OCI-LY3 (cell line): Measurements from ENCODE around the gene SLC7A7.

Experiments used
- H2AFZ ChIP-seq: fragments of 200-600, 300-600 bp; shearing (Covaris generic); 2 replicates; pipeline ENCODE4 v1.6.0; 2014; ENCODE audit warnings: antibody characterized with exemption, low read depth, low read length
- H3K27ac ChIP-seq: fragments of 200-600, 300-600 bp; sonication (generic); 2 replicates; pipeline ENCODE4 v1.5.1; 2014; ENCODE audit warnings: mild to moderate bottlenecking, low read length, moderate library complexity, mixed read lengths
- H3K27me3 ChIP-seq: fragments of 200-600, 300-600 bp; sonication (generic); 2 replicates; pipeline ENCODE4 v1.6.1; 2014; ENCODE audit warnings: low read depth, low read length, mixed read lengths
- H3K36me3 ChIP-seq: fragments of 200-600, 300-600 bp; sonication (generic); replicated peaks from 2 replicates; pipeline ENCODE3; 2014; ENCODE audit warnings: low read depth, low read length, mixed read lengths
- H3K4me1 ChIP-seq: fragments of 300-600, 200-600 bp; sonication (generic); 2 replicates; pipeline ENCODE4 v1.6.1; 2014; ENCODE audit warnings: low read length, mixed read lengths
- H3K4me2 ChIP-seq: fragments of 200-600, 300-600 bp; sonication (generic); 2 replicates; pipeline ENCODE4 v1.6.1; 2014; ENCODE audit warnings: low read length, mixed read lengths
- H3K4me3 ChIP-seq: fragments of 300-600, 200-600 bp; sonication (generic); 2 replicates; pipeline ENCODE4 v1.5.1; 2014; ENCODE audit warnings: antibody characterized with exemption, mild to moderate bottlenecking, low read length, moderate library complexity
- H3K79me2 ChIP-seq: fragments of 300-600, 200-600 bp; shearing (Covaris generic); 2 replicates; pipeline ENCODE4 v1.6.1; 2014; ENCODE audit warnings: mild to moderate bottlenecking, low read length, mixed read lengths
- H3K9ac ChIP-seq: fragments of 300-600, 200-600 bp; shearing (Covaris generic); 2 replicates; pipeline ENCODE4 v1.6.0; 2014; ENCODE audit warnings: mild to moderate bottlenecking, low read length, moderate library complexity
- H3K9me3 ChIP-seq: fragments of 200-600, 300-600 bp; shearing (Covaris generic); 2 replicates; pipeline ENCODE4 v1.6.1; 2014; ENCODE audit warnings: low read length, mixed read lengths; ENCODE audit not compliant: insufficient read depth
- H4K20me1 ChIP-seq: fragments of 200-600, 300-600 bp; sonication (generic); 2 replicates; pipeline ENCODE4 v1.6.1; 2016; ENCODE audit warnings: low read length, mixed read lengths; ENCODE audit not compliant: insufficient read depth
- CTCF ChIP-seq: fragments of 200-600, 300-600 bp; sonication (generic); IDR thresholded peaks from 2 replicates; pipeline ENCODE4 v1.5.1; 2014; ENCODE audit warnings: antibody characterized with exemption, low read length, low read depth
- EZH2phosphoT487 ChIP-seq: fragments of 200-600 bp; shearing (Covaris generic); IDR thresholded peaks from 2 replicates; pipeline ENCODE4 v1.6.1; 2018; ENCODE audit warnings: antibody characterized with exemption, mixed run types, low read depth

Gene SLC7A7

GRCh38 chr14:22774011-22774706 lies 41.1 kb downstream of the SLC7A7 start:
- TF ChIP-seq EZH2phosphoT487, result no peak
- no peak for TF ChIP-seq CTCF
- H3K36me3 ChIP-seq, result peaks cover 46% of the 10 kb centered on the region
- H3K27me3 ChIP-seq, result no peaks in the 10 kb centered on the region

GRCh38 chr14:22773162-22774010 lies 41.8 kb downstream of the SLC7A7 start:
- Histone ChIP-seq H3K27me3 (no peaks in the 10 kb centered on the region), H3K9ac (no peak overlapping the region), H3K4me2 (no peak overlapping the region), H3K4me1 (no peaks in the 10 kb centered on the region), H2AFZ (no peak overlapping the region), H3K4me3 (no peak overlapping the region), H3K36me3 (peaks cover 50% of the 10 kb centered on the region), H4K20me1 (no peaks in the 10 kb centered on the region), H3K79me2 (peaks cover 10% of the 10 kb centered on the region), H3K27ac (no peak overlapping the region), H3K9me3 (no peaks in the 10 kb centered on the region)
- no peak for TF ChIP-seq CTCF
- no peak for TF ChIP-seq EZH2phosphoT487

More at GRCh38 chr14:22774011-22774706, 41.1 kb downstream of the SLC7A7 start:
- no peaks in the 10 kb centered on the region for H3K9me3 ChIP-seq
- no peak overlapping the region for H3K9ac ChIP-seq
- no peaks in the 10 kb centered on the region for H3K4me1 ChIP-seq
- H3K27ac ChIP-seq, result no peak overlapping the region
- H4K20me1 ChIP-seq, result no peaks in the 10 kb centered on the region
- no peak overlapping the region for H2AFZ ChIP-seq
- H3K4me3 ChIP-seq, result no peak overlapping the region
- peaks cover 5% of the 10 kb centered on the region; the same call in 1 of the 2 replicates for H3K79me2 ChIP-seq
- H3K4me2 ChIP-seq, result no peak overlapping the region

GRCh38 chr14:22772725-22773124 lies 42.5 kb downstream of the SLC7A7 start:
- no peaks in the 10 kb centered on the region for H4K20me1 ChIP-seq
- peaks cover 56% of the 10 kb centered on the region for H3K36me3 ChIP-seq
- H3K79me2 ChIP-seq, result peaks cover 16% of the 10 kb centered on the region
- H2AFZ ChIP-seq, result no peak overlapping the region
- H3K27ac ChIP-seq, result no peak overlapping the region
- TF ChIP-seq CTCF (no peak), EZH2phosphoT487 (no peak)
- H3K4me3 ChIP-seq, result no peak overlapping the region
- H3K9ac ChIP-seq, result no peak overlapping the region
- H3K27me3 ChIP-seq, result no peaks in the 10 kb centered on the region
- H3K9me3 ChIP-seq, result no peaks in the 10 kb centered on the region
- peaks cover 5% of the 10 kb centered on the region for H3K4me1 ChIP-seq
- H3K4me2 ChIP-seq, result no peak overlapping the region

- Histone ChIP-seq H3K79me2 (peaks cover 34% of the 10 kb centered on the region), H3K4me3 (no peak overlapping the region)
These were observed 44.6 kb downstream of the SLC7A7 start for GRCh38 chr14:22770481-22771187.

More at GRCh38 chr14:22770481-22771187, 44.6 kb downstream of the SLC7A7 start:
- Histone ChIP-seq H3K4me2 (no peak overlapping the region), H3K9me3 (no peaks in the 10 kb centered on the region), H3K4me1 (peaks cover 11% of the 10 kb centered on the region), H3K9ac (no peak overlapping the region), H2AFZ (no peak overlapping the region), H3K27me3 (no peaks in the 10 kb centered on the region), H4K20me1 (no peaks in the 10 kb centered on the region), H3K27ac (no peak overlapping the region), H3K36me3 (peaks cover 56% of the 10 kb centered on the region)
- TF ChIP-seq EZH2phosphoT487 (no peak), CTCF (no peak)
